Liver (tissue), 3 donors: ENCODE data around the gene GINS2.

Experiments used
- CTCF ChIP-seq: fragments of 150-350 bp; IDR thresholded peaks from 2 replicates; pipeline ENCODE4 v1.5.1; 2017; ENCODE audit warnings: improper control_type of control experiment, low read depth, low read length; ENCODE audit not compliant: missing input control
- RXRA ChIP-seq, 2 donors: IDR thresholded peaks; 2 replicates each; pipeline ENCODE4 v1.6.1; 2017 to 2018; ENCODE audit warnings: antibody characterized with exemption in 2 of 2, mild to moderate bottlenecking in 1 of 2
- TAF1 ChIP-seq: conservative IDR thresholded peaks from 2 replicates; pipeline ENCODE4 v1.6.1; 2016; ENCODE audit warnings: antibody characterized with exemption, mild to moderate bottlenecking
- YY1 ChIP-seq: IDR thresholded peaks from 2 replicates; pipeline ENCODE4 v1.6.1; 2016; ENCODE audit warnings: antibody characterized with exemption, mild to moderate bottlenecking
- donor health status: healthy.
- donor health status: healthy.

- TF ChIP-seq CTCF (no peak), YY1 (no peak), RXRA (IDR thresholded peaks at IDR 0.05) (no peak), TAF1 (no peak)
Measured at GRCh38 chr16:85639529-85640253, 49.1 kb downstream of the GINS2 start.
